ENCODE results near the gene ZFYVE21.

GRCh38 chr14:103734081-103734888 lies 18.7 kb downstream of the ZFYVE21 start:
- no peak for TF ChIP-seq CTCF (IDR thresholded peaks at IDR 0.05)
- no peak for TF ChIP-seq POLR2A (IDR thresholded peaks at IDR 0.05)
